Measurements from ENCODE around the gene NIPBL. TPM values are rescaled to one million over a fixed set of nuclear protein-coding genes. Genes with fewer than 3 reads are reported as not detected.

NIPBL gene
- total RNA-seq, 1 donor from 2014 or later: 28.9 TPM

- ATAC-seq (ENCODE audit: poor library complexity) (peak; percentile 92), DNase-seq (peak; percentile 89)
- intact Hi-C loops (cut with DNase I): loop anchor here (5.0 kb wide), 2 partner anchors 66 to 144 kb away; no protein-coding TSS in a partner anchor
These were observed 725 bp upstream of the NIPBL start for GRCh38 chr5:36875790-36876298.

- ATAC-seq (ENCODE audit: poor library complexity) (peak; percentile 68), DNase-seq (peak; percentile 83)
- intact Hi-C loops (cut with DNase I): loop anchor here (5.0 kb wide), 2 partner anchors 65 to 145 kb away; no protein-coding TSS in a partner anchor
These were observed 547 bp downstream of the NIPBL start for GRCh38 chr5:36876965-36877666.

GRCh38 chr5:36877667-36878391 is 1.3 kb downstream of the NIPBL start:
- intact Hi-C loops (cut with DNase I): loop anchor here (5.0 kb wide), 2 partner anchors 64 to 146 kb away; no protein-coding TSS in a partner anchor
- ATAC-seq (ENCODE audit: poor library complexity): no peak

GRCh38 chr5:36878392-36879082 is 2.0 kb downstream of the NIPBL start:
- intact Hi-C loops (cut with DNase I): loop anchor here (5.0 kb wide), 2 partner anchors 64 to 146 kb away; no protein-coding TSS in a partner anchor
- no peak for ATAC-seq (ENCODE audit: poor library complexity)
- DNase-seq: peak; percentile 43

More at GRCh38 chr5:36877667-36878391, 1.3 kb downstream of the NIPBL start:
- no peak for DNase-seq

- intact Hi-C loops (cut with DNase I): loop anchor here (5.0 kb wide), 2 partner anchors 63 to 147 kb away; no protein-coding TSS in a partner anchor
- ATAC-seq (ENCODE audit: poor library complexity): no peak
- no peak for DNase-seq
These were observed 2.9 kb downstream of the NIPBL start for GRCh38 chr5:36879274-36880033.

- no peak for ATAC-seq (ENCODE audit: poor library complexity)
- no peak for DNase-seq
- intact Hi-C loops (cut with DNase I): no loop called here
These were observed 4.2 kb downstream of the NIPBL start for GRCh38 chr5:36880761-36881160.

- no peak for ATAC-seq (ENCODE audit: poor library complexity)
These were observed 4.7 kb downstream of the NIPBL start for GRCh38 chr5:36881304-36881703.

GRCh38 chr5:36881807-36882206 is 5.2 kb downstream of the NIPBL start:
- DNase-seq (no peak), ATAC-seq (ENCODE audit: poor library complexity) (no peak)
- intact Hi-C loops (cut with DNase I): no loop called here

More at GRCh38 chr5:36881304-36881703, 4.7 kb downstream of the NIPBL start:
- intact Hi-C loops (cut with DNase I): no loop called here
- DNase-seq: no peak

- intact Hi-C loops (cut with DNase I): no loop called here
- DNase-seq (no peak), ATAC-seq (ENCODE audit: poor library complexity) (no peak)
These were observed 5.7 kb downstream of the NIPBL start for GRCh38 chr5:36882250-36882649.

GRCh38 chr5:36883894-36884462 is 7.4 kb downstream of the NIPBL start:
- ATAC-seq (ENCODE audit: poor library complexity) (no peak), DNase-seq (no peak)
- intact Hi-C loops (cut with DNase I): no loop called here

GRCh38 chr5:36885149-36885548 is 8.6 kb downstream of the NIPBL start:
- no peak for ATAC-seq (ENCODE audit: poor library complexity)
- intact Hi-C loops (cut with DNase I): no loop called here

GRCh38 chr5:36885566-36886485 is 9.3 kb downstream of the NIPBL start:
- DNase-seq (no peak), ATAC-seq (ENCODE audit: poor library complexity) (no peak)
- intact Hi-C loops (cut with DNase I): no loop called here

More at GRCh38 chr5:36885149-36885548, 8.6 kb downstream of the NIPBL start:
- DNase-seq: no peak

GRCh38 chr5:36886791-36887190 is 10.2 kb downstream of the NIPBL start:
- ATAC-seq (ENCODE audit: poor library complexity) (no peak), DNase-seq (no peak)
- intact Hi-C loops (cut with DNase I): no loop called here

- ATAC-seq (ENCODE audit: poor library complexity) (no peak), DNase-seq (no peak)
- intact Hi-C loops (cut with DNase I): no loop called here
These were observed 11.0 kb downstream of the NIPBL start for GRCh38 chr5:36887532-36887931.

- intact Hi-C loops (cut with DNase I): no loop called here
- ATAC-seq (ENCODE audit: poor library complexity): no peak
These were observed 11.7 kb downstream of the NIPBL start for GRCh38 chr5:36888303-36888702.

GRCh38 chr5:36889264-36889663 is 12.7 kb downstream of the NIPBL start:
- no peak for DNase-seq
- intact Hi-C loops (cut with DNase I): no loop called here
- no peak for ATAC-seq (ENCODE audit: poor library complexity)

More at GRCh38 chr5:36888303-36888702, 11.7 kb downstream of the NIPBL start:
- no peak for DNase-seq

- no peak for ATAC-seq (ENCODE audit: poor library complexity)
These were observed 14.7 kb downstream of the NIPBL start for GRCh38 chr5:36891266-36891665.

More at GRCh38 chr5:36891266-36891665, 14.7 kb downstream of the NIPBL start:
- DNase-seq: no peak
- intact Hi-C loops (cut with DNase I): no loop called here
